ENCODE measurements around the gene IFI27L2.

DNA sequence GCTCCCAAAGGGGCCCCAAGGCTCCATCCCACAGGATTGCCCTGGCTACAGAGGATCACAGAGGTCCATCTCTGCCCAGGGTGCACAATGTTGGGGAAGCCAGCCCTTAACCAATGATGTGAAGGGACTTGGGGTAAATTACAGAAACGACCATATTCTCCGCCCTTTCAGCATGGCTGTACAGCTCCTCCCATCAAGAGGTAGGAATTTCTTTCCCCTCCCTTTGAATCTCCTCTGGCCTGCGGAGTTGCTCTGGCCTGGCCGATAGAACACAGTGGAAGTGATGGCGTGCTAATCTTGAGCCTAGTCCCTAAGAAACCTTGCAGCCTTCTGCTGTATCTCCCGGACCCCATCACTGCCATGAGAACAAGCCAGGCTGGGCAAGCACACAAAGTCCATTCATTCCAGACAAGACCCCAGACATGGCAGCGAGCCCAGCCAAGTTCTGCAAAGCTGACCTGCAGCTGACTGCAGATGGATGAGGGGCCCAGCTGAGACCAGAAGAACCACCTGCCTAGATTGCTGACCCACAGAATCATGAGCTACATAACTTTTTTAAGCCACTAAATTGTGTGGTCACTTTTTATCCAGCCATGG lies 25.8 kb downstream of the IFI27L2 start:
- TF ChIP-seq CTCF (IDR thresholded peaks at IDR 0.05; ENCODE audit: poor library complexity, severe bottlenecking) (no peak), EZH2 (IDR thresholded peaks at IDR 0.05; ENCODE audit: borderline replicate concordance, insufficient read depth, low read length, poor library complexity, severe bottlenecking) (no peak), POLR2AphosphoS5 (IDR thresholded peaks at IDR 0.05) (no peak), RAD21 (conservative IDR thresholded peaks at IDR 0.05) (no peak), SMC3 (conservative IDR thresholded peaks at IDR 0.05; ENCODE audit: poor library complexity) (no peak)

Measured in neural cell (in vitro differentiated cells).